Measurements from ENCODE around the gene ANKUB1. TPM values are rescaled to one million over a fixed set of nuclear protein-coding genes. Genes with fewer than 3 reads are reported as not detected.
A peak's percentile ranks its signal among the peaks of the same experiment; 100 is the strongest.

The ANKUB1 gene
- total RNA-seq, 1 donor from 2014 or later, result not detected

GRCh38 chr3:149720918-149721317, 71.4 kb downstream of the ANKUB1 start:
- Mint-ChIP-seq H3K9me3 (peaks cover 13% of the 10 kb centered on the region), H3K27me3 (ENCODE audit: low read depth) (no peaks in the 10 kb centered on the region), H3K27ac (ENCODE audit: unreplicated experiment) (no peak overlapping the region), H3K4me1 (peaks cover 3% of the 10 kb centered on the region), H3K4me3 (no peak overlapping the region), H3K36me3 (ENCODE audit: low read depth) (peaks cover 4% of the 10 kb centered on the region)
- TF ChIP-seq, protein P1, sequence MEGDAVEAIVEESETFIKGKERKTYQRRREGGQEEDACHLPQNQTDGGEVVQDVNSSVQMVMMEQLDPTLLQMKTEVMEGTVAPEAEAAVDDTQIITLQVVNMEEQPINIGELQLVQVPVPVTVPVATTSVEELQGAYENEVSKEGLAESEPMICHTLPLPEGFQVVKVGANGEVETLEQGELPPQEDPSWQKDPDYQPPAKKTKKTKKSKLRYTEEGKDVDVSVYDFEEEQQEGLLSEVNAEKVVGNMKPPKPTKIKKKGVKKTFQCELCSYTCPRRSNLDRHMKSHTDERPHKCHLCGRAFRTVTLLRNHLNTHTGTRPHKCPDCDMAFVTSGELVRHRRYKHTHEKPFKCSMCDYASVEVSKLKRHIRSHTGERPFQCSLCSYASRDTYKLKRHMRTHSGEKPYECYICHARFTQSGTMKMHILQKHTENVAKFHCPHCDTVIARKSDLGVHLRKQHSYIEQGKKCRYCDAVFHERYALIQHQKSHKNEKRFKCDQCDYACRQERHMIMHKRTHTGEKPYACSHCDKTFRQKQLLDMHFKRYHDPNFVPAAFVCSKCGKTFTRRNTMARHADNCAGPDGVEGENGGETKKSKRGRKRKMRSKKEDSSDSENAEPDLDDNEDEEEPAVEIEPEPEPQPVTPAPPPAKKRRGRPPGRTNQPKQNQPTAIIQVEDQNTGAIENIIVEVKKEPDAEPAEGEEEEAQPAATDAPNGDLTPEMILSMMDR (conservative IDR thresholded peaks at IDR 0.05), result no peak
- DNase-seq (ENCODE audit: low read depth, low spot score), result no peak

- H3K4me1 Mint-ChIP-seq, result peaks cover 3% of the 10 kb centered on the region
- H3K27me3 Mint-ChIP-seq (ENCODE audit: low read depth), result no peaks in the 10 kb centered on the region
- H3K27ac Mint-ChIP-seq (ENCODE audit: unreplicated experiment), result no peak overlapping the region
- TF ChIP-seq, protein P1 (conservative IDR thresholded peaks at IDR 0.05), result peak; percentile 88
- DNase-seq (ENCODE audit: low read depth, low spot score), result peak; percentile 48
- peaks cover under 1% of the 10 kb centered on the region for H3K36me3 Mint-ChIP-seq (ENCODE audit: low read depth)
- no peak overlapping the region for H3K4me3 Mint-ChIP-seq
- peaks cover 10% of the 10 kb centered on the region for H3K9me3 Mint-ChIP-seq
Observed at GRCh38 chr3:149717391-149718056, 74.8 kb downstream of the ANKUB1 start.

DNA sequence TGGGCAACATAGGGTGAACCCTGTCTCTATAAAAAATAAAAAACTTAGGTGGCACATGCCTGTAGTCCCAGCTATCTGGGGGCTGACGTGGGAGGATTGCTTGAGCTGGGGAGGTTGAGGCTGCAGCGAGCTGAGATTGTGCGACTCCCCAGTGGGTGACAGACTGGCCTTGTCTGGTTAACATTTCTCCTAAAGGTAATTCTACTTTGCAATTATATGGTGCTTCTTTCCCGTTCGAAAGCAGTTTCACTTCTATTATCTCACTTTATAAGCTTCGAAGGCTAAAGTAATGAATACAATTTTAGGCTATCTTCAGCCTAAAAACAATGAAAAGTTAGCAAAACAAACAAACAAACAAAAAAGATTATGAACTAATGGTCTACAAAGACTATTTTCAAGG, 75.4 kb downstream of the ANKUB1 start:
- no peaks in the 10 kb centered on the region for H3K27me3 Mint-ChIP-seq (ENCODE audit: low read depth)
- peaks cover 3% of the 10 kb centered on the region for H3K4me1 Mint-ChIP-seq
- H3K4me3 Mint-ChIP-seq, result no peak overlapping the region
- no peaks in the 10 kb centered on the region for H3K36me3 Mint-ChIP-seq (ENCODE audit: low read depth)
- TF ChIP-seq, protein P1 (conservative IDR thresholded peaks at IDR 0.05), result no peak
- DNase-seq (ENCODE audit: low read depth, low spot score), result no peak
- no peak overlapping the region for H3K27ac Mint-ChIP-seq (ENCODE audit: unreplicated experiment)
- peaks cover 10% of the 10 kb centered on the region for H3K9me3 Mint-ChIP-seq

GRCh38 chr3:149715247-149715646, 77.1 kb downstream of the ANKUB1 start:
- Mint-ChIP-seq H3K4me3 (no peak overlapping the region), H3K27me3 (ENCODE audit: low read depth) (no peaks in the 10 kb centered on the region), H3K9me3 (peaks cover 3% of the 10 kb centered on the region), H3K4me1 (peaks cover 3% of the 10 kb centered on the region), H3K27ac (ENCODE audit: unreplicated experiment) (no peak overlapping the region), H3K36me3 (ENCODE audit: low read depth) (no peaks in the 10 kb centered on the region)
- no peak for DNase-seq (ENCODE audit: low read depth, low spot score)
- TF ChIP-seq, protein P1 (conservative IDR thresholded peaks at IDR 0.05), result no peak

- Mint-ChIP-seq H3K4me3 (no peak overlapping the region), H3K27ac (ENCODE audit: unreplicated experiment) (no peak overlapping the region), H3K27me3 (ENCODE audit: low read depth) (no peaks in the 10 kb centered on the region), H3K36me3 (ENCODE audit: low read depth) (no peaks in the 10 kb centered on the region), H3K4me1 (peaks cover 3% of the 10 kb centered on the region), H3K9me3 (no peaks in the 10 kb centered on the region)
- DNase-seq (ENCODE audit: low read depth, low spot score), result no peak
- TF ChIP-seq, protein P1 (conservative IDR thresholded peaks at IDR 0.05), result no peak
Observed at GRCh38 chr3:149713730-149714654, 78.4 kb downstream of the ANKUB1 start.

Other genes with a start within 250 kb of the ANKUB1 start
- 34.5 and 35.6 TPM in 2 replicates for gene WWTR1, start 134.5 kb downstream of the ANKUB1 start, total RNA-seq
- gene COMMD2, start 40.1 kb downstream of the ANKUB1 start, total RNA-seq, result 56.8 and 57.6 TPM in 2 replicates
- 26.9 and 29.9 TPM in 2 replicates for gene RNF13, start 20.7 kb upstream of the ANKUB1 start, total RNA-seq
- 277 and 282 TPM in 2 replicates for gene PFN2, start 178.3 kb upstream of the ANKUB1 start, total RNA-seq